ENCODE results near the gene PRIM2.
"Not testable (repeated sequence)": the region's sequence is repeated elsewhere in the genome, so short reads cannot be mapped to it uniquely, and the experiment has no call there.

- TF ChIP-seq CTCF (IDR thresholded peaks at IDR 0.05); REST (IDR thresholded peaks at IDR 0.05; ENCODE audit: insufficient read depth in 1 of 2, low read depth in 2 of 2, low read length in 1 of 2): not testable (repeated sequence)
Observed at GRCh38 chr6:57470148-57470547, 152.7 kb downstream of the PRIM2 start.

Data from Panc1 (cell line).